VCaP (cell line): ENCODE results near the gene TGM5.

Source experiments
- H3K27ac ChIP-seq: fragments of 450-650 bp; 2 replicates; pipeline ENCODE4 v1.5.1; 2017
- TF ChIP-seq, protein P1 (sequence below): fragments of 450-650 bp; conservative IDR thresholded peaks from 2 replicates; pipeline ENCODE4 v1.5.1; 2017; ENCODE audit warnings: mild to moderate bottlenecking, moderate library complexity

Gene TGM5, protein sequence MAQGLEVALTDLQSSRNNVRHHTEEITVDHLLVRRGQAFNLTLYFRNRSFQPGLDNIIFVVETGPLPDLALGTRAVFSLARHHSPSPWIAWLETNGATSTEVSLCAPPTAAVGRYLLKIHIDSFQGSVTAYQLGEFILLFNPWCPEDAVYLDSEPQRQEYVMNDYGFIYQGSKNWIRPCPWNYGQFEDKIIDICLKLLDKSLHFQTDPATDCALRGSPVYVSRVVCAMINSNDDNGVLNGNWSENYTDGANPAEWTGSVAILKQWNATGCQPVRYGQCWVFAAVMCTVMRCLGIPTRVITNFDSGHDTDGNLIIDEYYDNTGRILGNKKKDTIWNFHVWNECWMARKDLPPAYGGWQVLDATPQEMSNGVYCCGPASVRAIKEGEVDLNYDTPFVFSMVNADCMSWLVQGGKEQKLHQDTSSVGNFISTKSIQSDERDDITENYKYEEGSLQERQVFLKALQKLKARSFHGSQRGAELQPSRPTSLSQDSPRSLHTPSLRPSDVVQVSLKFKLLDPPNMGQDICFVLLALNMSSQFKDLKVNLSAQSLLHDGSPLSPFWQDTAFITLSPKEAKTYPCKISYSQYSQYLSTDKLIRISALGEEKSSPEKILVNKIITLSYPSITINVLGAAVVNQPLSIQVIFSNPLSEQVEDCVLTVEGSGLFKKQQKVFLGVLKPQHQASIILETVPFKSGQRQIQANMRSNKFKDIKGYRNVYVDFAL

DNA sequence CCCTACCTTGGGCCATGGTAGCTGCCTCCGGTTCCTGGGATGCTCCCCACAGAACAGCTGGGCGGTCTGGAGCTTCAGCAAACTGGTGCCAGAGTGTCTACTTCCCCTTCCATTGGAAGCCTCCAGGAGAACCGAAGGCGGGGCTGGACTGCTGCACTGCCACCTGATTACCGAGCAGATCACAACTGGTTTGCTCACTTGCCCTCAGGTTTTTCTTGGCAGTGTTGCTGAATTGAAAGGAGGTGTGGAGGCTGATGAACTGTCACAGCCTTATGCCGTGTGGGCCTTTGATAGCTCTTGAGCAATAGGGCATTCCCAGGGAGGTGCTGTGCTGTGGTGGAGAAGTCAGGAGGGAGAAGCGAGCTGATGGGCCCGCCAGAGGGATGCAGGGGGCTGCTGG lies at the start of gene TGM5:
TSS of gene TGM5 (minus strand) at position 95 of the 400 bp plus-strand sequence. CDS start at position 16, 79 bp downstream.
- no peak within 1 kb of the TSS for H3K27ac ChIP-seq
- TF ChIP-seq, protein P1, sequence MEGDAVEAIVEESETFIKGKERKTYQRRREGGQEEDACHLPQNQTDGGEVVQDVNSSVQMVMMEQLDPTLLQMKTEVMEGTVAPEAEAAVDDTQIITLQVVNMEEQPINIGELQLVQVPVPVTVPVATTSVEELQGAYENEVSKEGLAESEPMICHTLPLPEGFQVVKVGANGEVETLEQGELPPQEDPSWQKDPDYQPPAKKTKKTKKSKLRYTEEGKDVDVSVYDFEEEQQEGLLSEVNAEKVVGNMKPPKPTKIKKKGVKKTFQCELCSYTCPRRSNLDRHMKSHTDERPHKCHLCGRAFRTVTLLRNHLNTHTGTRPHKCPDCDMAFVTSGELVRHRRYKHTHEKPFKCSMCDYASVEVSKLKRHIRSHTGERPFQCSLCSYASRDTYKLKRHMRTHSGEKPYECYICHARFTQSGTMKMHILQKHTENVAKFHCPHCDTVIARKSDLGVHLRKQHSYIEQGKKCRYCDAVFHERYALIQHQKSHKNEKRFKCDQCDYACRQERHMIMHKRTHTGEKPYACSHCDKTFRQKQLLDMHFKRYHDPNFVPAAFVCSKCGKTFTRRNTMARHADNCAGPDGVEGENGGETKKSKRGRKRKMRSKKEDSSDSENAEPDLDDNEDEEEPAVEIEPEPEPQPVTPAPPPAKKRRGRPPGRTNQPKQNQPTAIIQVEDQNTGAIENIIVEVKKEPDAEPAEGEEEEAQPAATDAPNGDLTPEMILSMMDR = no peak

DNA sequence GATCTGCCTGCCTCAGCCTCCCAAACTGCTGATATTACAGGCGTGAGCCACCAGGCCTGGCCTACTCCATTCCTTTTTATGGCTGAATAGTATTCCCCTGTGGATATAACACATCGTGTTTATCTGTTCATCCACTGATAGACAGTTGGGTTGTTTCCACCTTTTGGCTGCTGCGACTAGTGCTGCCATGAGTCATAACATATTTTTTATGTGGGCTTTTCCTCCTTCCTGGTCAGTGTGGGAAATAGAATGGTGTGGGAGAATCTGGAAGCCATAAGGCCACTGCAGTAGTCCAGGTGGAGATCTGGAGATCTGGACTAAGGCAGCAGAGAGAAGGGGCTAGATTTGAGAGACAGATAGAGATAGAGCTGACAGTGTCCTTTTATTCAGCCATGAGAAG lies 47.4 kb upstream of the TGM5 start:
- TF ChIP-seq, protein P1 = no peak
- H3K27ac ChIP-seq = no peak overlapping the region

DNA sequence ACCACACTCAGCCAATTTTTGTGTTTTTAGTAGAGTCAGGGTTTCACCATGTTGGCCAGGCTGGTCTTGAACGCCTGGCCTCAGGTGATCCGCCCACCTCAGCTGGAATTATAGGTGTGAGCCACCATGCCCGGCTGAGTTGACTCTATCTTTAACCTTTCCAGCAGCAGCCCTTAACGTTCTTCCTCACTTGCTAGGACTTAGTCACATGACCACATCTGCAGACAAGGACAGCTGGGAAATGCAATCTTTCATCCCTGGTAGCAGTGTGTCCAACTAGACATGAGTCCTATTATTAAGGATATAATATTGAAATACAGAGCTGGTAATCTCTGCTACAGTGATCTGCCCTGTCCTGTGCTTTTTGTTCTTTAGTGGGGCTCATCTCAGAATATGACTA lies 45.6 kb upstream of the TGM5 start:
- no peak overlapping the region for H3K27ac ChIP-seq
- TF ChIP-seq, protein P1 = no peak

DNA sequence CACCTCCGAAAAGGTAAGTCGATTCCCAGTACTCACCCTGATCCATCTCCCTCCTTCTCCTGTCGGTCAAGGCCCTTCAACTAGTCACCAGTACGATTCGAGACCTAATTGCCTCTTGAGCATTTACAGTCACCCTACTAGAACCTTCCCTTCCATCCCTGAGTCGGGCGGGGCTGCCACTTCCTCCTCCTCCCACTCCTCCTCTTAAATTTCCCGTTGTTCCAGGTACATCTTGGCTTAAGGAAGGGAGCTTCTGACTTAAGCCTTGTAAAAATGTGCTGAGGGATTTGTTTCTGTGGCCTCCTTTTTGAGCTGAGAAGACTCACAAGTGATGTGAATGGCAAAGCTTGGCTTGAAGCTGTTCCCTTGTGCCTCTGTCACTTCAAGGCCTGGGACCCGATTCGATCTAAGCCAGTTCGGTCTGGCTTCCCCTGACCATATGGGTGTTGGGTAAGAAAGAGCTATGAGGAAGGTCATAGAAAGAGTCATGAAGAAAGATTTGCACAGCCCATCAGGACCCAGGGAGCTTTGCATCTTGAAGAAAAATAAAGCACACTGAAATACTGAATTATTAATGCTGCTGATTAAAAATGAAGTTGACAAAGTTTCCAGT lies 35.6 kb upstream of the TGM5 start, which contains the start of gene TGM7:
TSS of gene TGM7 (minus strand) at position 51 of the 613 bp plus-strand sequence.
- TF ChIP-seq, protein P1 = no peak
- H3K27ac ChIP-seq = no peak within 1 kb of the TSS

DNA sequence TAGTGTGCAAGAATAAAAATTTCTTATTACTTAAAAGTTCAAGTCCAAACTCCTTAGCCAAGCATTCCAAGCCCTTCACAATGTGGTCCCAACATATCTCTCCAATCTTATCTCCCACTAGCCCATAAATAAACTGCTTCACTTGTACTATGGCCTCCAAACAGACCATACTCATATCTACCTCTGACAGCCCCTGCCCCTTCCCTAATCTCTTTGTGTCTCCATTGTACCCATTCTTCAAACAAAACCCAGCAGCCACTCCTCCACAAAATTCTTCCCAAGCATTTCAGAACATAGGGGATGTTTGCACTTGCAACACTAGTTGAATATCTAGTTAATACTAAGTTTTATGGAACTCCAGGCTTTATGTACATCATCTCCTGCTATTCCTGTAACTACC lies 33.2 kb upstream of the TGM5 start:
- TF ChIP-seq, protein P1 = no peak
- no peak overlapping the region for H3K27ac ChIP-seq

DNA sequence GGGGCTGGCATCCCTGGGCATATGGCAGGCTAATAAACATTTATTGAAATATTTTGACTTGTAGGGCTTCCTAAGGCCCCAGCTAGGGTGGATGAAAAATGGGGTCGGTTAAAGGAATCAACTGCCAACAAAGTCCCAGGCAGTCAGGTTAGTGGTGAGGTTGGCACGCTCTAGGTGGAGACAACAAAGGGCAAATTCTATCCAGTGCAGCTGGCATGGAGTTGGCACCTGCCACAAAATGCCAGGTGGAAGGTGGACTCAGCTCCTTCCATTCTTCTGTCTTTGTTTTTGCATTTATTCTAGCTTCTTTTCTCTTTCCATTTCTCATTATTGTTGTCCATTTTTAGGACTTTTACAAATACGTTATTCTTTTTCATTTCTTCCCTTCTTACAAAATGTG lies 32.7 kb upstream of the TGM5 start:
- TF ChIP-seq, protein P1 = no peak
- H3K27ac ChIP-seq = no peak overlapping the region

DNA sequence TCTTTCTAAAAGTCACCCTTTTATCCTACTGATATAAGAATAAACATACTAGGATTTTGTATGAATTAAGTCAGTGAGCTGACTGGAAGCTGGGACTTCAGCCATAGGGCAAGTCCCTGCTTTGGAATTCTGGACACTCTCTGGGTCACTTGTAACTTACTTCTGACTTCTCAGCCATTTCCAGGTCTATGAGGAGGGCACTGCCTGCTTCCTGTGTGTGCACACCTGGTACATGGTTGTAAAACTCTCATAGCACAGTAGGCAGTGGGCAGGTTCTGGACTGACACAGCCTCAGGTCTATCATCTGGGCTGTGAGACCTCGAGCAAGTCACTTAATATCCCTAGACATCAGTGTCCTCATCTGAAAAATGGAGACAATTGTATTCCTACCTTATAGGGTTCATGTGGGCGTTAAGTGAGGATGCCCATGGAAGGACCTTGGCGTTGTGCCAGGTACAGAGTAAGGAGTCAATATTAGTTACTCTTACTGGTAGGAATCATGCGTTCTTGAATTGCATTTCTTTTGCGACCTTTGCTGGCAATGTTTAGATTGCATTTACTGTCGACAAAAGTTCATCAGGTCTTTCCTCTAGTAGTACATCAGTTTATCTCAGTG lies 27.5 kb upstream of the TGM5 start:
- H3K27ac ChIP-seq = peak overlapping the region; percentile 43
- TF ChIP-seq, protein P1 = no peak
